ENCODE measurements around the gene SURF2.

Gene SURF2

GRCh38 chr9:133404454-133405002 is 48.2 kb downstream of the SURF2 start:
- no peak for DNase-seq

- no peak for DNase-seq
These were observed 49.4 kb downstream of the SURF2 start for GRCh38 chr9:133405508-133406438.

GRCh38 chr9:133406480-133407307 is 50.3 kb downstream of the SURF2 start:
- peak; percentile 40 for DNase-seq

GRCh38 chr9:133408042-133408441 is 51.7 kb downstream of the SURF2 start:
- no peak for DNase-seq
